GM21529 (cell line): ENCODE data around the gene RPS6KA2.

Experiments
- ATAC-seq: cut with Tn5 transposase; IDR thresholded peaks from one replicate; pipeline ENCODE4 v1.9.1; 2021; ENCODE audit not compliant: unreplicated experiment

Gene RPS6KA2

DNA sequence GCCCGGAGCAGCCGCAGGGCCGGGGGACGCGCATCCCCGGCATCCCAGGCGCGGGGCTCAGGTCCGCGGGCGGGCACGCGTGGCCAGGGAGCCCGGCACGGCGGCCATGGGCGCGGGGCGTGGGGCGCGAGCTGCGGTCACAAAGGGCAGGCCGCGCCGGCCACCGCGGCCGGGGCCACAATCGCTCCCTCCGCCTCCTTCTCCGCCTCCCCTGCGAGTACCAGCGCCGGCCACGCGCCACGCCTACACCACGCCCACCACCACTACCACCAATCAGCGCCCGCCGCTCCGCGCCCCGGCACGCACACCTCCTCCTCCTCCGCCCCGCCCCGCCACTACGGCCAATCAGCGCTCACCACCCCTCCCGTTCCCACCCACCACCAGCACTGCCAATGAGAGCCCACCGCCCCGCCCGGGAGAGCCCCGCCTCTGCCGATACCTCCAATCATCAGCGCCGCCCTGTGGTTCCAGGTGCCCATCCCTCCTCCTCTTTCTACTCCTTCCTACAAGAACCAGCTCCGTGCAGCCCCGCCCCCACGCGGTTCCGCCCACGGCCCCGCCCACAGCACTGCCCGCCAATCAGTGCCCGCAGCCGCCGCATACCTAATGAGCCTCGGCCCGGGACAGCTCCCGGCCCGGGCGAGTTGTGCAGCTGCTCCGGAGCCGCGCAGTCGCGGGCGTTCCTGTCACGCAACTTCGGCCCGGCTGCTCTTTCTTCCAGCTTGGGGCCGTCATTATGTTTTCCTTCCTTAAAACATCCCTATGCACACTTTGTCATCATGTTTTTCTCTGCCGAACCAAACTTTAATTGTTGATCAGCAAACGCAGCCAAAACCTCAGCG, at the start of gene RPS6KA2:
TSS of gene RPS6KA2 (minus strand) at position 219 of the 842 bp plus-strand sequence. CDS start 232 bp downstream, outside the sequence.
- peak; percentile 89 for ATAC-seq

GRCh38 chr6:166676270-166676860, 49.3 kb upstream of the RPS6KA2 start:
- ATAC-seq: no peak

DNA sequence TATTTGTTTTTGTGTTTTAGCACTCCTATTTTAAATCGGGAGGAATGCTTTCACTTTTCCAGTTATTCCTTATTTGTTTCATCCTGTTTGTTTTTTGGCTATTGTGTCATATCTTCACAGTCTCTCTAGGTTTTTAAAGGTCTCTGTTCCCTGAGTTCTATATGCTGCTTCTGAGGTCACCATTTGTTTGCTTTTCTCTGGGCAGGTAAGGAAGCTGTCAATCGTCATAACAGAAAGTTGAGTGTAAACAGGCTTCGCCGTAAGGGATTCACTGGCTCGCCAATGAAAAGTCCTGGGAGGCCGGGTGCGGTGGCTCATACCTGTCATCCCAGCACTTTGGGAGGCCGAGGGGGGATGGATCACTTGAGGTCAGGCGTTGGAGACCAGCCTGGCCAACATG, 48.7 kb upstream of the RPS6KA2 start:
- no peak for ATAC-seq

- ATAC-seq: no peak
These were observed 46.3 kb upstream of the RPS6KA2 start for GRCh38 chr6:166673309-166673708.

GRCh38 chr6:166672624-166673206, 45.7 kb upstream of the RPS6KA2 start:
- ATAC-seq: no peak

- no peak for ATAC-seq
These were observed 45.1 kb upstream of the RPS6KA2 start for GRCh38 chr6:166672146-166672545.

DNA sequence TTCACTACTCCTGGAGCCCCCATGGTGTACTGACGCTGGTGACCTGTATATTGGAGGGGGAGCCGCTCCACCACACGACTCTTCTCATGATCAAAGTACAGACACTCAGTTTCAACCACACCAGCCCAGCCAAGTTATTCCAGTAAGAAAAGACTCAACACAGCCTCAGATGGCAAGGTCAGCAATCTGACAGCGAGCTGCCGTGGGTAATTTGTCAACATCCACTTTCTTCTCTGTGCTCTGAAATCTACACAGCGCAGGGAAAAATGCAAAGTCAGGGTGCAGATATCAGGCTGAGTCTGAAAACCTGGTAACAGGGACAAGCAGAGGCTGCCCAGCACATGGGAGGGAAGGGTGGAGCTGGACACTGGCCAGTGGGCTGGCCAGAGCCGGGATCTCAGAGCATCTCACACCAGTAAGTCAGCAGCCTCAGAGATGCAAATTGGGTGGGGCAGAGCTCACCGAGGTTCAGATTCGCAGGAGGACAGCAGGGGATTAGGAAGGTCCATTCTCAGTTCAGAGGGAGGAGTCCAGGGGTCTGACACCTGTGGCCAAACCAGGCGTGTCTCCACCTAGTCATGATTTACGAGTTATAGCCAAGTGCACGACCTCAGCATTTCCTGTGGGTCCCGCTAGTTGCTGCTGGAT, 44.5 kb upstream of the RPS6KA2 start:
- ATAC-seq: no peak

GRCh38 chr6:166670894-166671293, 43.8 kb upstream of the RPS6KA2 start:
- no peak for ATAC-seq

DNA sequence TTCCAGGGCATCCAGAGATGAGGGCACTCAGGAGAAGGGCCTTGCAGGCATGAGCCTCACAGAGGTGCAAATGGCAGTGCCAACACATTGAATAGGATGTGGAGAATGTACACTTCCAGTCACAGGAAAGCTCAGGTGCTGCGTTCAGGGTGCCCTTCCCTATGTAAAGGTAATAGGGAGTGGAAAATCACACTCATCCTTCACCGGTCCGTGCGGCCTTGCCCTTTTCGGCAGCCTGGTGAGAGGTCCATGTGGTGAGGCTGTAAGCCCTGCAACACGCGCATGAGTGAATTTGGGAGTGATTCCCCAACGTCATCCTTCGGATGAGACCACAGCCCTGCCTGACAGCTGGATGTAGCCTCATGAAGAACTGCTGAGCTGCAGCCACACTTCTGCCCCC, 43.0 kb upstream of the RPS6KA2 start:
- ATAC-seq: no peak

DNA sequence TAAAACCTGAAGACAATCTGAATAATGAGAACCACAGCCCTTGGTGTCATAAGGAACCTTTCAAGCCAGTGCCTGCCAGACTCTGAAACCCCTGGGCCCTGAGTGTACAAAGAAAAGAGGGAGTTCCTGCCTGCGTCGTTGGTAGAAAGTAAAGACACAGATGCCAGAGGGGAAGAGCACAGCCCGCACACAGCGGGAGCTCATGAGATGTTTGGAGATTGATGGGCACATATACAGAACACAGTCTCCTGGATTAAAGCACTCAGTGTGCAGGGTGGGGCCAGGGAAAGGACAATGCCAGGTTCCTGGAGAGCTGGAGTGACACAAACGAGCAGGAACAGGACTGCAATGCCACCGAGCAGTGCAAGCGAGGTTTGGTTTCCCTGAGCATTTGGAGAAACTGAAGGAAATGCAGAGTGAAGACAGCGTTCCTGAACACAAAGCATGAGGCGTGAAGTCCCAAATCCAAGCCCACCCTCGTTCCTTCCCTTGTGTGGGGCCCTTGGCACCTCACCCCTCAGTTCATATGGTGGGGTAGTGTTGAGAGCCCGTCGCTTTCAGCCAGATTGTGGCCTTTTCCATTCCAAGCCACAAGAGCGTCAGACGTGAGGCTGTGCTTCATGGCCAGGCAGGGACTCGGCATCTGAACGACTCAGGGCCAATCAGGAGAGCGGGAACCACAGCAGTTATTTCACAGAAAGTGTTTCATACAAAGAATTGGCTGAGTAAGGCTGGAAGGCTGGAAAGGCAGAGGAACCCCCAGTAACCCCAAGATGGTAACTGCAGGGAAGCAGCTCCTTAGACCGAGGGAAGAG, 41.0 kb upstream of the RPS6KA2 start:
- ATAC-seq: no peak

DNA sequence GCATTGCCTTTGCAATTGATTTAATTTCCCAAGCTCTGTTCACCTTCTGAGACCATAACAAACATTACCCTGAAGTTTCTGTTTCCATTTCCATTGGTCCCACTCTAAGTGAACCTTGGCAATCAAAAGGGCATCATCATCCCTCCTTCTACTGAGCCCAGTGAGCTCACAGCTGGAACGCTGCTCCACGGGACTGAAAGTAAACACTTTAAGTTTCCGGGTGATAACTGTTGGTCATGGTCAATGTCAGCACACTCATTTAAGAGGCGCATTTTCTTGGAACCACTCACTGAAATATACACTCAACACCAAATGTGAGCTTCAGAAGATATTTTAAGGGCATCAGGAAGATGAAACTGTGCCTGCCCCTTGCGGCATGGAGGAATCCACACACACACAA, 37.1 kb upstream of the RPS6KA2 start:
- ATAC-seq: no peak

DNA sequence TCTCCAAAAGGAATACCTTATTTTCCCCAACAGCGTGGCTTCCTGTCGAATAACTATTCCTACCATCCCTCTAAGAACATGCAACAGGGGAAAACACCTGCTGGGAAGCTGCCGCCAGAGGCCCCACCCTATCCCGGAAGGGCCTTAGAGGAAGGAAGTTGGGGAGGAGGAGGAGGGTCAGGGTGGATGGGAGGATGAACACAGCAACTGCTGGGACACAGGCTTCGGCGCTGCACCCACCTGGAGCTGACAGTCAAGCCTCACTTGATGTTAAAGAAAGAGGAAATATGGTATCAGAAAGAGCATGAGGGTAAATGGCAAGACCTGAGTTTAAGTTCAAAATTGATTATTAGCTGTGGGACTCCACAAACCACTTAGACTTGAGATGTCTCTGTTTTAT, 36.5 kb upstream of the RPS6KA2 start:
- no peak for ATAC-seq

DNA sequence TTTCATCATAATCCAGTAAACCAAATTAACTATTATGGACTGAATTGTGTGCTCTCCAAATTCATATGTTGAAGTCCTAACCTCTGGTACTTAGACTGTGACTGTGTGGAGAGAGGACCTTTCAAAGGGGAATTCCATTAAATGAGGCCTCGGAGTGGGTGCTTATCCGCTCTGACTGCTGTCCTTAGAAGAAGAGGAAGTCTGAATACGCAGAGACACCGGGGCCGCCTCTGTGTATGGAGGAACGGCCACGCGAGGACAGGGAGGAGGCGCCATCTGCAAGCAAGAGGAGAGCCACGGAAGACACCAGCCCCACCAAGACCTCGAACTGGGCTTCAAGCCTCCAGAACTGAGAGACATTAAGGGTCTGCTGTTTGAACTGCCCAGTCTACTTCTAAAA, 35.6 kb upstream of the RPS6KA2 start:
- ATAC-seq: no peak

- no peak for ATAC-seq
These were observed 34.5 kb upstream of the RPS6KA2 start for GRCh38 chr6:166661327-166662085.

- no peak for ATAC-seq
These were observed 33.2 kb upstream of the RPS6KA2 start for GRCh38 chr6:166660157-166660688.

DNA sequence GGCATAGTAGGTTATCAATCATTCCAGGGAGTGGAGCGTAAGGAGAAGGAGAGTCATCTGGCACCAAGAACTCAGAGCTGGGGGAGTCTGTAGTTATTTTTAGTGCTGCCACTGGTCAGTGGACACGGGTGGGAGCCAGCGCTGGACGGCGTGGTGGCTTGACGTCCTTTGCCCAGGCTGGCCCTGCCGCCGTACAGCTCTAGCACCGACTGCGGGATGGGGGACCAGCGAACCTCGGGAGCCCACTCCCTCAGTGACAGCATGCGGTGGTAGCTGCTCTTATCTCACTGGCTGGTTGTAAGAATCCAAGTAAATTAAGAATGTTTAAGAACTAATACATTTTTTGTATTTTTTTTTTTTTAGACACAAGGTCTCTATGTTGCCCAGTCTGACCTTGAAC, 32.5 kb upstream of the RPS6KA2 start:
- ATAC-seq: no peak

DNA sequence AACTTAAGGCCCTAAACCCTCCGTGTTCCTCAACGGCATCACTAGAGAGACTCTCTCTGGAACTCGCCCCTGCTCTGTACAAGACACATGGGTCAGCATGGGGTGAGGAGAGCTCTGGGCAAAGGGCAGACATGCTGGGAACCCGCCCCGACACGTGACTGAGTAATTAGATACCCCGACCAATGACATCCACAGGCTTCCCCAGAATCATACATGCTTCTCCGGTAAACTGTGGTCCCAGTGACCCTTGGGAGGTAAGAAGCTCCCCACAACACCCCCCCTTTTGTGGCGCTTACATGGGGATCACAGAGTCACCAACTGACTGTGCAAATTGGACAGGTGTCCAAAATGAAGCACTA, 31.7 kb upstream of the RPS6KA2 start:
- ATAC-seq: no peak

GRCh38 chr6:166658115-166658791, 31.2 kb upstream of the RPS6KA2 start:
- no peak for ATAC-seq

DNA sequence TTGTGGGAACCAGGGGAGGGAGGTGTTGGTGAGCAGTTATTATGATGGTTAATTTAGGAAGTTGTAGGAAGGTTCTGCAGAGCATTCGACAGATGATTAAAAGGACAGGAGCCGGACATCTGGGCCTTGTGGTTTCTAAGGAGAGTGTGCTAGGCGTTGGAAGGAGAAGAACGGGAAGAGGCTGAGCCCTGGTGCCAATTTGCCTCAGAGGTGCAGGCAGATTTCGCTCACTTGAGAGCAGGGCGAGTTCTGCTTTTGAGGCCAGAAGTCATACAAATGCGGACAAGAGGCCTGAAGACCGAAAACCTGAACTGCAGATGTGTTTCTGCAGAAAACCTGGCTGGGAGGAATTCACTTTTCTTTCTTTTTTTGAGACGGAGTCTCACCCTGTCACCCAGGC, 30.5 kb upstream of the RPS6KA2 start:
- ATAC-seq: no peak
